Activated CD4-positive, alpha-beta T cell treated with anti-CD3 and anti-CD28 coated beads, Interleukin-2, amount 10 ng/mL, durations not matched to agents 7 days and 5 days (primary cell): ENCODE measurements around the gene BSN. TPM values are rescaled to one million over a fixed set of nuclear protein-coding genes. Genes with fewer than 3 reads are reported as not detected.

Experiments
- CTCF ChIA-PET: fragments of 350-600 bp; sonication (Branson Sonifier 250); formaldehyde crosslinking; loops from one replicate; lab custom pipeline; 2021; ENCODE audit warnings: antibody characterized with exemption; lab: Charles Lee
- POLR2A ChIA-PET: fragments of 350-600 bp; sonication (Branson Sonifier 250); formaldehyde crosslinking; loops from one replicate; lab custom pipeline; 2021; ENCODE audit warnings: antibody characterized with exemption; lab: Charles Lee
- DNase-seq: peaks from one replicate; pipeline ENCODE4 v3.0.0-alpha.2; 2020
- H3K27ac Mint-ChIP-seq: one replicate; pipeline ENCODE4 v1.8.0; 2021; ENCODE audit warnings: mild to moderate bottlenecking, moderate library complexity, mixed read lengths
- H3K27me3 Mint-ChIP-seq: one replicate; pipeline ENCODE4 v1.8.0; 2021; ENCODE audit warnings: mixed read lengths
- H3K36me3 Mint-ChIP-seq: one replicate; pipeline ENCODE4 v1.8.0; 2021; ENCODE audit warnings: low read depth, mixed read lengths
- H3K4me1 Mint-ChIP-seq: one replicate; pipeline ENCODE4 v1.8.0; 2021; ENCODE audit warnings: mixed read lengths
- H3K4me3 Mint-ChIP-seq: one replicate; pipeline ENCODE4 v1.8.0; 2021; ENCODE audit warnings: mild to moderate bottlenecking, moderate library complexity, mixed read lengths
- H3K9me3 Mint-ChIP-seq: one replicate; pipeline ENCODE4 v1.8.0; 2021; ENCODE audit warnings: mixed read lengths
- total RNA-seq, 2 experiments: library from RNA; stranded (reverse); gene quantifications; one replicate each; pipeline ENCODE4 v1.2.3, GENCODE V29; 2021

Gene BSN
- total RNA-seq, 2 experiments from 2014 or later, result 0.06 to 0.07 TPM

- peaks cover 2% of the 10 kb centered on the region for H3K36me3 Mint-ChIP-seq
- POLR2A ChIA-PET, result no interaction called here
- no peak overlapping the region for H3K27ac Mint-ChIP-seq
- DNase-seq, result no peak
- CTCF ChIA-PET, result interaction anchor here (1.2 to 1.9 kb wide), 3 partner anchors 15 to 352 kb away, joined by 3 to 7 read pairs (median 4); partner anchors contain the start of gene KLHDC8B
- H3K4me3 Mint-ChIP-seq, result no peak overlapping the region
- H3K9me3 Mint-ChIP-seq, result no peaks in the 10 kb centered on the region
- no peaks in the 10 kb centered on the region for H3K4me1 Mint-ChIP-seq
- H3K27me3 Mint-ChIP-seq, result no peaks in the 10 kb centered on the region
Observed at GRCh38 chr3:49523756-49524747, 30.2 kb upstream of the BSN start.

GRCh38 chr3:49529567-49529966, 24.7 kb upstream of the BSN start:
- POLR2A ChIA-PET, result interaction anchor here (0.6 kb wide), 1 partner anchor 270 kb away, joined by 3 read pairs; no protein-coding TSS in a partner anchor
- no peak for DNase-seq
- no peak overlapping the region for H3K27ac Mint-ChIP-seq

GRCh38 chr3:49530231-49530630, 24.0 kb upstream of the BSN start:
- Mint-ChIP-seq H3K27me3 (no peaks in the 10 kb centered on the region), H3K9me3 (no peaks in the 10 kb centered on the region), H3K4me1 (peaks cover 7% of the 10 kb centered on the region), H3K36me3 (peaks cover 18% of the 10 kb centered on the region), H3K27ac (no peak overlapping the region), H3K4me3 (no peak overlapping the region)
- CTCF ChIA-PET, result interaction anchor here (0.6 to 3.1 kb wide), 3 partner anchors 9 to 511 kb away, joined by 3 to 28 read pairs (median 4); no protein-coding TSS in a partner anchor
- no peak for DNase-seq
- POLR2A ChIA-PET, result no interaction called here

More at GRCh38 chr3:49529567-49529966, 24.7 kb upstream of the BSN start:
- no peaks in the 10 kb centered on the region for H3K9me3 Mint-ChIP-seq
- H3K36me3 Mint-ChIP-seq, result peaks cover 18% of the 10 kb centered on the region
- no peak overlapping the region for H3K4me3 Mint-ChIP-seq
- H3K27me3 Mint-ChIP-seq, result no peaks in the 10 kb centered on the region
- H3K4me1 Mint-ChIP-seq, result peaks cover 7% of the 10 kb centered on the region
- CTCF ChIA-PET, result interaction anchor here (0.6 to 3.1 kb wide), 4 partner anchors 10 to 517 kb away, joined by 3 to 28 read pairs (median 4); no protein-coding TSS in a partner anchor

GRCh38 chr3:49530701-49531100, 23.6 kb upstream of the BSN start:
- H3K4me1 Mint-ChIP-seq, result peaks cover 7% of the 10 kb centered on the region
- no peak overlapping the region for H3K4me3 Mint-ChIP-seq
- peaks cover 18% of the 10 kb centered on the region for H3K36me3 Mint-ChIP-seq
- ChIA-PET POLR2A (no interaction called here), CTCF (interaction anchor here (1.7 to 3.1 kb wide), 2 partner anchors 9 to 16 kb away, joined by 4 to 28 read pairs; no protein-coding TSS in a partner anchor)
- DNase-seq, result no peak
- no peaks in the 10 kb centered on the region for H3K9me3 Mint-ChIP-seq
- no peaks in the 10 kb centered on the region for H3K27me3 Mint-ChIP-seq
- no peak overlapping the region for H3K27ac Mint-ChIP-seq

- peaks cover 7% of the 10 kb centered on the region for H3K4me1 Mint-ChIP-seq
- no peak for DNase-seq
- H3K27me3 Mint-ChIP-seq, result no peaks in the 10 kb centered on the region
- ChIA-PET CTCF (interaction anchor here (1.7 to 3.1 kb wide), 2 partner anchors 8 to 17 kb away, joined by 4 to 28 read pairs; no protein-coding TSS in a partner anchor), POLR2A (no interaction called here)
- no peaks in the 10 kb centered on the region for H3K9me3 Mint-ChIP-seq
- H3K36me3 Mint-ChIP-seq, result peaks cover 18% of the 10 kb centered on the region
- no peak overlapping the region for H3K4me3 Mint-ChIP-seq
- H3K27ac Mint-ChIP-seq, result no peak overlapping the region
Observed at GRCh38 chr3:49531218-49531617, 23.1 kb upstream of the BSN start.

- Mint-ChIP-seq H3K27ac (no peak overlapping the region), H3K9me3 (no peaks in the 10 kb centered on the region), H3K4me3 (no peak overlapping the region), H3K27me3 (no peaks in the 10 kb centered on the region), H3K36me3 (peaks cover 18% of the 10 kb centered on the region), H3K4me1 (peaks cover 7% of the 10 kb centered on the region)
- CTCF ChIA-PET, result interaction anchor here (3.1 kb wide), 1 partner anchor 8 kb away, joined by 28 read pairs; no protein-coding TSS in a partner anchor
- DNase-seq, result no peak
- POLR2A ChIA-PET, result no interaction called here
Observed at GRCh38 chr3:49531715-49532114, 22.6 kb upstream of the BSN start.

GRCh38 chr3:49533031-49533430, 21.2 kb upstream of the BSN start:
- no peak for DNase-seq
- Mint-ChIP-seq H3K27me3 (no peaks in the 10 kb centered on the region), H3K9me3 (no peaks in the 10 kb centered on the region), H3K36me3 (peaks cover 18% of the 10 kb centered on the region), H3K4me3 (no peak overlapping the region), H3K27ac (no peak overlapping the region), H3K4me1 (peaks cover 7% of the 10 kb centered on the region)
- POLR2A ChIA-PET, result no interaction called here
- CTCF ChIA-PET, result no interaction called here

- Mint-ChIP-seq H3K27ac (no peak overlapping the region), H3K4me1 (peaks cover 7% of the 10 kb centered on the region), H3K36me3 (peaks cover 18% of the 10 kb centered on the region), H3K27me3 (no peaks in the 10 kb centered on the region), H3K9me3 (no peaks in the 10 kb centered on the region), H3K4me3 (no peak overlapping the region)
- ChIA-PET POLR2A (no interaction called here), CTCF (no interaction called here)
- DNase-seq, result no peak
Observed at GRCh38 chr3:49533786-49534519, 20.3 kb upstream of the BSN start.

- POLR2A ChIA-PET, result no interaction called here
- CTCF ChIA-PET, result interaction anchor here (1.3 kb wide), 1 partner anchor 137 kb away, joined by 3 read pairs; no protein-coding TSS in a partner anchor
- no peak overlapping the region for H3K4me3 Mint-ChIP-seq
- no peak for DNase-seq
- no peak overlapping the region for H3K27ac Mint-ChIP-seq
- H3K4me1 Mint-ChIP-seq, result peaks cover 5% of the 10 kb centered on the region
- H3K9me3 Mint-ChIP-seq, result no peaks in the 10 kb centered on the region
- no peaks in the 10 kb centered on the region for H3K27me3 Mint-ChIP-seq
- peaks cover 18% of the 10 kb centered on the region for H3K36me3 Mint-ChIP-seq
Observed at GRCh38 chr3:49534581-49535441, 19.5 kb upstream of the BSN start.

- ChIA-PET CTCF (interaction anchor here (0.6 to 5.9 kb wide), 3 partner anchors 136 to 349 kb away, joined by 3 to 88 read pairs (median 4); no protein-coding TSS in a partner anchor), POLR2A (no interaction called here)
- no peak overlapping the region for H3K4me3 Mint-ChIP-seq
- DNase-seq, result no peak
- no peaks in the 10 kb centered on the region for H3K27me3 Mint-ChIP-seq
- no peaks in the 10 kb centered on the region for H3K9me3 Mint-ChIP-seq
- H3K4me1 Mint-ChIP-seq, result peaks cover 6% of the 10 kb centered on the region
- H3K27ac Mint-ChIP-seq, result no peak overlapping the region
- peaks cover 8% of the 10 kb centered on the region for H3K36me3 Mint-ChIP-seq
Observed at GRCh38 chr3:49535971-49536874, 18.1 kb upstream of the BSN start.
